ENCODE measurements around the gene GAPDH. TPM values are rescaled to one million over a fixed set of nuclear protein-coding genes. Genes with fewer than 3 reads are reported as not detected.
A peak's percentile ranks its signal among the peaks of the same experiment; 100 is the strongest.

The GAPDH gene
- total RNA-seq, 1 experiment from 2014 or later, result 4,276 TPM

- H3K27ac Mint-ChIP-seq, result peak overlapping the region; percentile 60
- no peak for ATAC-seq
- CTCF ChIA-PET, result interaction anchor here (0.5 to 7.1 kb wide), 5 partner anchors 12 to 331 kb away, joined by 3 to 195 read pairs (median 4); partner anchors contain the start of gene IFFO1
- H3K9me3 Mint-ChIP-seq, result no peaks in the 10 kb centered on the region
- peaks cover 54% of the 10 kb centered on the region for H3K36me3 Mint-ChIP-seq
- peaks cover 40% of the 10 kb centered on the region for H3K4me1 Mint-ChIP-seq
- H3K27me3 Mint-ChIP-seq (ENCODE audit: low read depth), result no peaks in the 10 kb centered on the region; the same call in 1 of the 2 replicates
- TF ChIP-seq PRDM15 (CRISPR knock-in tag; IDR thresholded peaks at IDR 0.05) (no peak), TCF7 (CRISPR knock-in tag; IDR thresholded peaks at IDR 0.05; ENCODE audit: low read depth) (no peak), HMGA2 (CRISPR knock-in tag; IDR thresholded peaks at IDR 0.05) (no peak), SMAD4 (CRISPR knock-in tag; IDR thresholded peaks at IDR 0.05) (no peak), ZNF121 (CRISPR knock-in tag; IDR thresholded peaks at IDR 0.05) (no peak), MYBL2 (CRISPR knock-in tag; IDR thresholded peaks at IDR 0.05) (no peak), NR2C2 (CRISPR knock-in tag; IDR thresholded peaks at IDR 0.05) (no peak), CBFB (CRISPR knock-in tag; IDR thresholded peaks at IDR 0.05; ENCODE audit: low read depth) (no peak), RELA (CRISPR knock-in tag; IDR thresholded peaks at IDR 0.05; ENCODE audit: borderline replicate concordance) (no peak), SP1 (CRISPR knock-in tag; conservative IDR thresholded peaks at IDR 0.05) (no peak)
- TF ChIP-seq, protein P1, sequence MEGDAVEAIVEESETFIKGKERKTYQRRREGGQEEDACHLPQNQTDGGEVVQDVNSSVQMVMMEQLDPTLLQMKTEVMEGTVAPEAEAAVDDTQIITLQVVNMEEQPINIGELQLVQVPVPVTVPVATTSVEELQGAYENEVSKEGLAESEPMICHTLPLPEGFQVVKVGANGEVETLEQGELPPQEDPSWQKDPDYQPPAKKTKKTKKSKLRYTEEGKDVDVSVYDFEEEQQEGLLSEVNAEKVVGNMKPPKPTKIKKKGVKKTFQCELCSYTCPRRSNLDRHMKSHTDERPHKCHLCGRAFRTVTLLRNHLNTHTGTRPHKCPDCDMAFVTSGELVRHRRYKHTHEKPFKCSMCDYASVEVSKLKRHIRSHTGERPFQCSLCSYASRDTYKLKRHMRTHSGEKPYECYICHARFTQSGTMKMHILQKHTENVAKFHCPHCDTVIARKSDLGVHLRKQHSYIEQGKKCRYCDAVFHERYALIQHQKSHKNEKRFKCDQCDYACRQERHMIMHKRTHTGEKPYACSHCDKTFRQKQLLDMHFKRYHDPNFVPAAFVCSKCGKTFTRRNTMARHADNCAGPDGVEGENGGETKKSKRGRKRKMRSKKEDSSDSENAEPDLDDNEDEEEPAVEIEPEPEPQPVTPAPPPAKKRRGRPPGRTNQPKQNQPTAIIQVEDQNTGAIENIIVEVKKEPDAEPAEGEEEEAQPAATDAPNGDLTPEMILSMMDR (IDR thresholded peaks at IDR 0.05), result no peak
- TF ChIP-seq, protein P2, sequence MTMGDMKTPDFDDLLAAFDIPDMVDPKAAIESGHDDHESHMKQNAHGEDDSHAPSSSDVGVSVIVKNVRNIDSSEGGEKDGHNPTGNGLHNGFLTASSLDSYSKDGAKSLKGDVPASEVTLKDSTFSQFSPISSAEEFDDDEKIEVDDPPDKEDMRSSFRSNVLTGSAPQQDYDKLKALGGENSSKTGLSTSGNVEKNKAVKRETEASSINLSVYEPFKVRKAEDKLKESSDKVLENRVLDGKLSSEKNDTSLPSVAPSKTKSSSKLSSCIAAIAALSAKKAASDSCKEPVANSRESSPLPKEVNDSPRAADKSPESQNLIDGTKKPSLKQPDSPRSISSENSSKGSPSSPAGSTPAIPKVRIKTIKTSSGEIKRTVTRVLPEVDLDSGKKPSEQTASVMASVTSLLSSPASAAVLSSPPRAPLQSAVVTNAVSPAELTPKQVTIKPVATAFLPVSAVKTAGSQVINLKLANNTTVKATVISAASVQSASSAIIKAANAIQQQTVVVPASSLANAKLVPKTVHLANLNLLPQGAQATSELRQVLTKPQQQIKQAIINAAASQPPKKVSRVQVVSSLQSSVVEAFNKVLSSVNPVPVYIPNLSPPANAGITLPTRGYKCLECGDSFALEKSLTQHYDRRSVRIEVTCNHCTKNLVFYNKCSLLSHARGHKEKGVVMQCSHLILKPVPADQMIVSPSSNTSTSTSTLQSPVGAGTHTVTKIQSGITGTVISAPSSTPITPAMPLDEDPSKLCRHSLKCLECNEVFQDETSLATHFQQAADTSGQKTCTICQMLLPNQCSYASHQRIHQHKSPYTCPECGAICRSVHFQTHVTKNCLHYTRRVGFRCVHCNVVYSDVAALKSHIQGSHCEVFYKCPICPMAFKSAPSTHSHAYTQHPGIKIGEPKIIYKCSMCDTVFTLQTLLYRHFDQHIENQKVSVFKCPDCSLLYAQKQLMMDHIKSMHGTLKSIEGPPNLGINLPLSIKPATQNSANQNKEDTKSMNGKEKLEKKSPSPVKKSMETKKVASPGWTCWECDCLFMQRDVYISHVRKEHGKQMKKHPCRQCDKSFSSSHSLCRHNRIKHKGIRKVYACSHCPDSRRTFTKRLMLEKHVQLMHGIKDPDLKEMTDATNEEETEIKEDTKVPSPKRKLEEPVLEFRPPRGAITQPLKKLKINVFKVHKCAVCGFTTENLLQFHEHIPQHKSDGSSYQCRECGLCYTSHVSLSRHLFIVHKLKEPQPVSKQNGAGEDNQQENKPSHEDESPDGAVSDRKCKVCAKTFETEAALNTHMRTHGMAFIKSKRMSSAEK (CRISPR knock-in tag; IDR thresholded peaks at IDR 0.05; ENCODE audit: borderline replicate concordance), result no peak
- TF ChIP-seq, protein P3, sequence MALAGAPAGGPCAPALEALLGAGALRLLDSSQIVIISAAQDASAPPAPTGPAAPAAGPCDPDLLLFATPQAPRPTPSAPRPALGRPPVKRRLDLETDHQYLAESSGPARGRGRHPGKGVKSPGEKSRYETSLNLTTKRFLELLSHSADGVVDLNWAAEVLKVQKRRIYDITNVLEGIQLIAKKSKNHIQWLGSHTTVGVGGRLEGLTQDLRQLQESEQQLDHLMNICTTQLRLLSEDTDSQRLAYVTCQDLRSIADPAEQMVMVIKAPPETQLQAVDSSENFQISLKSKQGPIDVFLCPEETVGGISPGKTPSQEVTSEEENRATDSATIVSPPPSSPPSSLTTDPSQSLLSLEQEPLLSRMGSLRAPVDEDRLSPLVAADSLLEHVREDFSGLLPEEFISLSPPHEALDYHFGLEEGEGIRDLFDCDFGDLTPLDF (CRISPR knock-in tag; IDR thresholded peaks at IDR 0.05), result no peak
- TF ChIP-seq, protein P4, sequence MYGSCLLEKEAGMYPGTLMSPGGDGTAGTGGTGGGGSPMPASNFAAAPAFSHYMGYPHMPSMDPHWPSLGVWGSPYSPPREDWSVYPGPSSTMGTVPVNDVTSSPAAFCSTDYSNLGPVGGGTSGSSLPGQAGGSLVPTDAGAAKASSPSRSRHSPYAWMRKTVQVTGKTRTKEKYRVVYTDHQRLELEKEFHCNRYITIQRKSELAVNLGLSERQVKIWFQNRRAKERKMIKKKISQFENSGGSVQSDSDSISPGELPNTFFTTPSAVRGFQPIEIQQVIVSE (CRISPR knock-in tag; IDR thresholded peaks at IDR 0.05; ENCODE audit: borderline replicate concordance), result no peak
- TF ChIP-seq, protein P5, sequence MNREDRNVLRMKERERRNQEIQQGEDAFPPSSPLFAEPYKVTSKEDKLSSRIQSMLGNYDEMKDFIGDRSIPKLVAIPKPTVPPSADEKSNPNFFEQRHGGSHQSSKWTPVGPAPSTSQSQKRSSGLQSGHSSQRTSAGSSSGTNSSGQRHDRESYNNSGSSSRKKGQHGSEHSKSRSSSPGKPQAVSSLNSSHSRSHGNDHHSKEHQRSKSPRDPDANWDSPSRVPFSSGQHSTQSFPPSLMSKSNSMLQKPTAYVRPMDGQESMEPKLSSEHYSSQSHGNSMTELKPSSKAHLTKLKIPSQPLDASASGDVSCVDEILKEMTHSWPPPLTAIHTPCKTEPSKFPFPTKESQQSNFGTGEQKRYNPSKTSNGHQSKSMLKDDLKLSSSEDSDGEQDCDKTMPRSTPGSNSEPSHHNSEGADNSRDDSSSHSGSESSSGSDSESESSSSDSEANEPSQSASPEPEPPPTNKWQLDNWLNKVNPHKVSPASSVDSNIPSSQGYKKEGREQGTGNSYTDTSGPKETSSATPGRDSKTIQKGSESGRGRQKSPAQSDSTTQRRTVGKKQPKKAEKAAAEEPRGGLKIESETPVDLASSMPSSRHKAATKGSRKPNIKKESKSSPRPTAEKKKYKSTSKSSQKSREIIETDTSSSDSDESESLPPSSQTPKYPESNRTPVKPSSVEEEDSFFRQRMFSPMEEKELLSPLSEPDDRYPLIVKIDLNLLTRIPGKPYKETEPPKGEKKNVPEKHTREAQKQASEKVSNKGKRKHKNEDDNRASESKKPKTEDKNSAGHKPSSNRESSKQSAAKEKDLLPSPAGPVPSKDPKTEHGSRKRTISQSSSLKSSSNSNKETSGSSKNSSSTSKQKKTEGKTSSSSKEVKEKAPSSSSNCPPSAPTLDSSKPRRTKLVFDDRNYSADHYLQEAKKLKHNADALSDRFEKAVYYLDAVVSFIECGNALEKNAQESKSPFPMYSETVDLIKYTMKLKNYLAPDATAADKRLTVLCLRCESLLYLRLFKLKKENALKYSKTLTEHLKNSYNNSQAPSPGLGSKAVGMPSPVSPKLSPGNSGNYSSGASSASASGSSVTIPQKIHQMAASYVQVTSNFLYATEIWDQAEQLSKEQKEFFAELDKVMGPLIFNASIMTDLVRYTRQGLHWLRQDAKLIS (CRISPR knock-in tag; IDR thresholded peaks at IDR 0.05; ENCODE audit: borderline replicate concordance), result no peak
- no peak for DNase-seq (ENCODE audit: low spot score)
- POLR2A ChIA-PET, result interaction anchor here (0.5 to 1.2 kb wide), 4 partner anchors 12 to 99 kb away, joined by 3 to 4 read pairs (median 4); no protein-coding TSS in a partner anchor
- H3K4me3 Mint-ChIP-seq, result no peak overlapping the region; the same call in 1 of the 2 replicates
Measured at GRCh38 chr12:6541371-6542165, 7.3 kb downstream of the GAPDH start.
